Large intestine (tissue), 3 donors: ENCODE results near the gene LARP6. TPM values are rescaled to one million over a fixed set of nuclear protein-coding genes. Genes with fewer than 3 reads are reported as not detected.

Experiments used
- DNase-seq, 2 donors: peaks; one replicate each; pipeline versions ENCODE4 v3.0.0 to v3.0.0-alpha.2; 2013
- H3K27ac ChIP-seq: one replicate; pipeline ENCODE4 v1.5.1; 2013; ENCODE audit warnings: low read length
- H3K27me3 ChIP-seq: 2 replicates; pipeline ENCODE4 v1.6.1; 2013; ENCODE audit warnings: low read length; ENCODE audit not compliant: control insufficient read depth, insufficient read depth
- H3K36me3 ChIP-seq: 2 replicates; pipeline ENCODE4 v1.6.1; 2013; ENCODE audit warnings: low read length; ENCODE audit not compliant: control insufficient read depth, insufficient read depth
- H3K4me1 ChIP-seq: one replicate; pipeline ENCODE4 v1.6.1; 2013; ENCODE audit warnings: low read length; ENCODE audit not compliant: control insufficient read depth, insufficient read depth
- H3K4me3 ChIP-seq: one replicate; pipeline ENCODE4 v1.5.1; 2013; ENCODE audit warnings: low read length
- H3K9me3 ChIP-seq: one replicate; pipeline ENCODE4 v1.6.1; 2013; ENCODE audit warnings: mild to moderate bottlenecking, low read depth, low read length, moderate library complexity; ENCODE audit not compliant: control insufficient read depth
- WGBS: methylation state at CpG from one replicate; pipeline ENCODE4 v1.1.5; 2013; ENCODE audit warnings: low lambda C conversion rate; ENCODE audit not compliant: insufficient coverage; 5-methylcytosine and 5-hydroxymethylcytosine counted together
- polyA plus RNA-seq: library from polyadenylated mRNA; unstranded; fragments of 120-200 nt; gene quantifications from one replicate; pipeline ENCODE4 v1.2.1, GENCODE V29; 2013

Gene LARP6
- polyA plus RNA-seq, 1 donor: 6.2 TPM

- H3K27ac ChIP-seq: no peak overlapping the region
- H3K4me1 ChIP-seq: peaks cover 3% of the 10 kb centered on the region
- H3K27me3 ChIP-seq: peaks cover 36% of the 10 kb centered on the region
- no CpG with 5 or more reads among the region's 6 CpGs for WGBS
- no peak overlapping the region for H3K4me3 ChIP-seq
- H3K36me3 ChIP-seq: no peaks in the 10 kb centered on the region
- DNase-seq: no peak
- no peaks in the 10 kb centered on the region for H3K9me3 ChIP-seq
These were observed 2.1 kb downstream of the LARP6 start for GRCh38 chr15:70851889-70852288.

DNA sequence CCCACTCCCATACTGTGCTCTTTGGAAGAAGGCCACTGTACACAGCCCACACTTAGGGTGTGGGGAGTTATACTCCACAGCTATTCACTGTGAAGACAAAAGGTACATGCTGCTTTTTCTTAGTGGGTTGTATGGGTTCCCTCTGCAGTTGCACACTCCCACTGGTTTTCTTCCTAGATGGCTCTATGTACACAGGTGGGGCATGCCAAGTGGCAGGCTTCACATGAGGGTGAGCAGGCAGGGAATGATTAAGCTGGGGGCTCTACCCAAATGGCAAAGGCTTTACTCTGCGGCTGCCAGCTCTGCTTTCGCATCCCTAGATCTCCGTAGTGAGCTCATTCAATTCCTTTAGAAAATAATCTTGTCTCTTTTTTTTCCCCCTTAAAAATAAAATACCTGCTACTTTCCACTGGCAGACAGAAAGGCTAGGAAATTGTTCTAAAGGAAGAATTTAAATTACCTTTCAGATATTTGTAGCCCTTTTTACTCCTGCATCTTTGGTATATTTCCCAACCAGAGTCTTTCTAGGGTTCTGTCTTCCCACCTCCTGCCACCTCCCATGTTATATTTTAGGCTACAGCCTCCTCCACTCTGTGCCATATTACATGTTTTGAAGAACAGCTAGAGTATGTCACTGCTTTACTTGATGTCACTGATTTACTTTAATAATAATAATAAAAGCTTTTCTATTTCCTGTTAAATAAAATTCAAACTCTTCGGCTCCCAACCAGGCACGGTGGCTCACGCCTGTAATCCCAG, 8.2 kb downstream of the LARP6 start:
- no peak overlapping the region for H3K27ac ChIP-seq
- no peaks in the 10 kb centered on the region for H3K4me1 ChIP-seq
- H3K9me3 ChIP-seq: no peaks in the 10 kb centered on the region
- H3K4me3 ChIP-seq: no peak overlapping the region
- WGBS: 100% methylated on average over 3 of the region's 6 CpGs
- no peak for DNase-seq
- H3K36me3 ChIP-seq: no peaks in the 10 kb centered on the region
- no peaks in the 10 kb centered on the region for H3K27me3 ChIP-seq

DNA sequence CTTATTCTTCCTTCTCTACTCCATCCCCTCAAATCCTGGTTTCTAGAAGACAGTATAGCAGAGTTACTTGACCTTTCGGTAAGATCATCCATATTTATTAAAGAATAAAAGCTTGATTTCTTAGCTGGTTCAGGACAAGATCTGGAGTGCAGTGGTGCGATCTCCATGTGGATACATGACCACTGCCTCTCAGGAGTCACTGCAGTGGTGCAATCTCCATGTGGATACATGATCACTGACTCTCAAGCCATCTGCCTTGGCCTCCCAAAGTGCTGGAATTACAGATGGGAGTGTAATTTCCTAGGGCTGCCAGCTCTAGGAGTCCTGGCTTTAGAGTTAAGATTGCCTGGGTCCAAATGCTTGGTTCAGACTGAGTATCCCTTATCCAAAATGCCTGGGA, 16.5 kb downstream of the LARP6 start:
- Histone ChIP-seq H3K36me3 (no peaks in the 10 kb centered on the region), H3K9me3 (no peaks in the 10 kb centered on the region), H3K27ac (no peak overlapping the region), H3K27me3 (no peaks in the 10 kb centered on the region), H3K4me3 (no peak overlapping the region), H3K4me1 (no peaks in the 10 kb centered on the region)
- no peak for DNase-seq
- WGBS: no CpG with 5 or more reads among the region's 2 CpGs

DNA sequence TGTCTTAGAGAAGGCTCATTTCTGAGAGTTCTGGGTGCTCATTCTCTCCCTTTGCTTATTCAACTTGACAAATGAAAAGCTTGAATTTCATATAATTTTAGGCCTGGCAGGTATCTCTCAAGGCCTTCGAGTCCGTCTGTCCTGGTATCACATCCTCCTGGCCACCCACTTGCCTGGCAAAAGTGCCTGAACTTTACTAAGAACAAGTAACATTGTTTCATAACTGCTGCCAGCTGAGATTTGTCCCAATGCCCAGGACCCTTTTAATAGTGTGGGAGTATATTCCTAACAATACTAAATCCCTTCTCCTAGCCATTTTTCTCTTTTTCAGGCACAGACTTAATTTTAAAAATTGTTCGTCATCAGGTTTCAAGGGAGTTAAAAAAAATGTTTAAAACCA, 18.1 kb downstream of the LARP6 start:
- DNase-seq: no peak
- no CpG with 5 or more reads among the region's 3 CpGs for WGBS
- peaks cover 6% of the 10 kb centered on the region for H3K36me3 ChIP-seq

GRCh38 chr15:70835415-70835814, 18.5 kb downstream of the LARP6 start:
- DNase-seq: no peak
- Histone ChIP-seq H3K27ac (no peak overlapping the region), H3K36me3 (peaks cover 6% of the 10 kb centered on the region), H3K4me1 (no peaks in the 10 kb centered on the region), H3K9me3 (no peaks in the 10 kb centered on the region), H3K27me3 (no peaks in the 10 kb centered on the region), H3K4me3 (no peak overlapping the region)
- no CpG with 5 or more reads among the region's 6 CpGs for WGBS

More for the DNA sequence above, 18.1 kb downstream of the LARP6 start:
- H3K4me1 ChIP-seq: no peaks in the 10 kb centered on the region
- H3K4me3 ChIP-seq: no peak overlapping the region
- no peaks in the 10 kb centered on the region for H3K27me3 ChIP-seq
- no peak overlapping the region for H3K27ac ChIP-seq
- H3K9me3 ChIP-seq: no peaks in the 10 kb centered on the region

- Histone ChIP-seq H3K36me3 (peaks cover 6% of the 10 kb centered on the region), H3K4me3 (no peak overlapping the region), H3K4me1 (no peaks in the 10 kb centered on the region), H3K27me3 (no peaks in the 10 kb centered on the region), H3K27ac (no peak overlapping the region), H3K9me3 (no peaks in the 10 kb centered on the region)
- WGBS: no CpG with 5 or more reads among the region's 2 CpGs
- DNase-seq: no peak
These were observed 19.0 kb downstream of the LARP6 start for GRCh38 chr15:70834999-70835398.

DNA sequence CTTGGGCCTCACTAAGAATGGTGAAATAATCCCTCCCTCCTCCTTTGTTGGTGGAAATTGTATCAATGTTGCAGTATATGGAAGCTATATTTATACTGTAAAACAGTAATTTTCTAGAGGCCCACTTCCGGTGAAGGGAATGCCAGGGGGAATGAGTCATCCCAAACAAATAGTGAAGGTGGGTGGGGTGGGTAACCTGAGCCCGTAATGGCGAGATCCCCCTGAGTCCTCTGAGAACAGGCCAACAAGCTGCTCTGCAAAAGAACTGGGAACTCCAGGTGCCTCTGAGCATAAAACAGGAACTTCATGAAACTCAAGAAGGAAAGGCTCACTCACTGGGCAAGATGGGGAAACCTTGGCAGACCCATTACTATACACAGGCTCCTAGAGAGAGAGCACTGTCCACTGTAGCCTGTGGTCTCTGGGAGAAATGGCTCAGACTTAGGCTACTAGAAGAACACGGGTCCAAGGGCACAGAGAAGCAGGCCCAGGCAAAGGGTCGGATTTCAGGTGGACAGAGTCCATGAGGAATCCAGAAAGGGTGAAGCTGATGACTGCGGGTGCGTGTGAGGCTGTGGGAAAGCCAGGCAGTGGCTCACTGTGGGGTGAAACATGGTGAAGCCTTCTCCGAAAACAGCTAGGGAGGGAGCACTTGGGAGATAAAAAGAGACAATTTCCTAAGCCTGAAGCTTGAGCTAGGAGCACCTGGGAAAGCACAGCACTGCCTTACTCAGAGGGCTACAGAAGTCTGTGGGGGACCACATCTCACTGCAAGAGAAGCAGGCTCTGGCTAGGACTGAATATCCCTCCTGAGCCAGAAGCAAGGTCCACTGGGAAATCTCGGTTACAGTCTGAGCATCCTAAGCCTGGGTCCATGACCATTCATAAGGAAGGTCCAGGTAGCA, 19.8 kb downstream of the LARP6 start:
- peak in 1 of 2 donors; percentile 34 for DNase-seq
- Histone ChIP-seq H3K4me1 (no peaks in the 10 kb centered on the region), H3K4me3 (no peak overlapping the region), H3K9me3 (no peaks in the 10 kb centered on the region), H3K27me3 (no peaks in the 10 kb centered on the region), H3K27ac (no peak overlapping the region), H3K36me3 (peaks cover 6% of the 10 kb centered on the region)
- 100% methylated on average over 1 of the region's 9 CpGs for WGBS

DNA sequence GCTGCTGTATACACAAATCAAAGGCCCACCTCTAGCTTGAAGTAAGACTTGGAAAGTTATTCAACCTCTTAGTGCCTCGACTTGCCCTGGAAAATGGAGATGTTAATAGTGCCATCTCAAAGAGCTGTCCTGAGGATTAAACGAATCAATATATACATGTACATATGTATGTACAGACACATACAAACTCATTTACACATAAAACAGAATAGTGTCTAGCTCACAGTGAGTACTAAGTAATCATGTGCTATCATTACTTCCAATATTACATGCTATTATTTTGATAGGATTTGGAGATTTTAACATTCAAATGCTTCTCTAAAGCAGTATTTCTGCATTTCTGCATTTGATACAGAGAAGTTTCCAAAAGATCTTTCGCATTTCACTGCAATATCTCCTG, 20.5 kb downstream of the LARP6 start:
- Histone ChIP-seq H3K36me3 (peaks cover 6% of the 10 kb centered on the region), H3K4me3 (no peak overlapping the region), H3K27ac (no peak overlapping the region), H3K9me3 (no peaks in the 10 kb centered on the region), H3K27me3 (no peaks in the 10 kb centered on the region), H3K4me1 (no peaks in the 10 kb centered on the region)
- WGBS: 100% methylated on average over 1 of the region's 3 CpGs
- no peak for DNase-seq

DNA sequence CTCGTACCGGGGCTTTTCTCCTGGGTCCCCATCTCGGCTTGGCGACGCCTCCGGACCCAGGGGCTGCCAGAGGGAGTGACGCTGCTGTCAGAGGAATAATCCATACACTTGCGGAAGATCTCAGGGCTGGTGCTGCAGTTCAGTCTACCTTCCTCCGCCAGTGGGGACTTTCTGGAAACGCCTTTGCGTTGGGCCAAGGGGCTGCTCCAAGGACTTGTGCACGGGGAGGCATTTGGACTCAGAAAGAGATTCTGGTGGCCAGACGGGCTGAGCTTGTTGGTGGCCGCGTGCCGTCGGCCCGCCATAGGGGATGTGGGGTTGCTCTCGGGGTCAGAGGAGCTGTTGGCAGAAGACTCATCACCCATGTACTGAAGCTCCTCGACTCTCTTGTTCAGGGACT, 21.8 kb downstream of the LARP6 start:
- H3K27ac ChIP-seq: no peak overlapping the region
- no peak overlapping the region for H3K4me3 ChIP-seq
- no peaks in the 10 kb centered on the region for H3K4me1 ChIP-seq
- H3K9me3 ChIP-seq: no peaks in the 10 kb centered on the region
- peaks cover 6% of the 10 kb centered on the region for H3K36me3 ChIP-seq
- DNase-seq: no peak
- WGBS: no CpG with 5 or more reads among the region's 20 CpGs
- no peaks in the 10 kb centered on the region for H3K27me3 ChIP-seq

DNA sequence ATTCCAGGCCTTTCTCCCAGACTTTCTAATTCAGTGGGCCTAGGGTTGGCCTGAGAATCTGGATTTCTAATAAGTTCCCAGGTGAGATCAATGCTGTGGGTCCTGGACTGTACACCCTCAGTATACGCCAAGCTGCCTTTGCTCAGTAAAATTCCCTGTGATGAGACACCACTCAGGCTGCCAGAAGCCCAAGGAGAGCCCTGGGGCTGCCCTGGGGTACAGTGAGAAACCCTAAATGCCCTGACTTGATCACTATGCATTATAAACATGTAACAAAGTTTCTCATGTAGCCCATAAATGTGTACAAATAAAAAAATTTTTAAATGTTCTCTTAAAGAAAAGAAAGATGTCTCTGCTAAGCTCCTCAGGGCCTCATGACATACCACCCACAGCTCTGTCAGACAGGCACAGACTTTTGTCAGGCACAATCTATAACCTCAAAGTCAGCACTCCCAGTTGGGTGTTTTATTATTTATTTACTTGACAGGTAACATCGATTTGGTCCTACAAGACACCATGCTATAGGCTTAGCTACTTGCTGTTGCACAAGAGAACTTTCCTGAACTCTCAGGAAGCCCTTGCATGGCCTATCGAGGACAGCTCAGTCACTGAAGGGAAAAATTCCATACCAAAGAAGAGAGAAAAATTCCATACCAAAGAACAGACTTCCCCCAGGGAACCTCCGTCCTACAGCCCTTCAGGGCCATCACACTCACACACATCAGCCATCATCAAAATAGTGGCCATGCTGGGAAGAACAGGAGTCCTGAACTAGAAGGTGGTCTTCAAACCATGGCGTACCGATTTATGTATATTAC, 22.7 kb downstream of the LARP6 start:
- Histone ChIP-seq H3K9me3 (no peaks in the 10 kb centered on the region), H3K4me1 (no peaks in the 10 kb centered on the region), H3K36me3 (peaks cover 6% of the 10 kb centered on the region), H3K27ac (no peak overlapping the region), H3K27me3 (no peaks in the 10 kb centered on the region), H3K4me3 (no peak overlapping the region)
- DNase-seq: no peak
- no CpG with 5 or more reads among the region's 6 CpGs for WGBS
